ENCODE measurements around the gene SCN1A. TPM values are rescaled to one million over a fixed set of nuclear protein-coding genes. Genes with fewer than 3 reads are reported as not detected.

SCN1A gene
- total and polyA plus RNA-seq, 2 of the 13 experiments (the other 11 are each of a cell fraction or from before 2014, with no cell fraction given), result 19.9 to 39.4 TPM

GRCh38 chr2:166154685-166155338, 27.0 kb upstream of the SCN1A start (continued):
- TF ChIP-seq, protein P1, sequence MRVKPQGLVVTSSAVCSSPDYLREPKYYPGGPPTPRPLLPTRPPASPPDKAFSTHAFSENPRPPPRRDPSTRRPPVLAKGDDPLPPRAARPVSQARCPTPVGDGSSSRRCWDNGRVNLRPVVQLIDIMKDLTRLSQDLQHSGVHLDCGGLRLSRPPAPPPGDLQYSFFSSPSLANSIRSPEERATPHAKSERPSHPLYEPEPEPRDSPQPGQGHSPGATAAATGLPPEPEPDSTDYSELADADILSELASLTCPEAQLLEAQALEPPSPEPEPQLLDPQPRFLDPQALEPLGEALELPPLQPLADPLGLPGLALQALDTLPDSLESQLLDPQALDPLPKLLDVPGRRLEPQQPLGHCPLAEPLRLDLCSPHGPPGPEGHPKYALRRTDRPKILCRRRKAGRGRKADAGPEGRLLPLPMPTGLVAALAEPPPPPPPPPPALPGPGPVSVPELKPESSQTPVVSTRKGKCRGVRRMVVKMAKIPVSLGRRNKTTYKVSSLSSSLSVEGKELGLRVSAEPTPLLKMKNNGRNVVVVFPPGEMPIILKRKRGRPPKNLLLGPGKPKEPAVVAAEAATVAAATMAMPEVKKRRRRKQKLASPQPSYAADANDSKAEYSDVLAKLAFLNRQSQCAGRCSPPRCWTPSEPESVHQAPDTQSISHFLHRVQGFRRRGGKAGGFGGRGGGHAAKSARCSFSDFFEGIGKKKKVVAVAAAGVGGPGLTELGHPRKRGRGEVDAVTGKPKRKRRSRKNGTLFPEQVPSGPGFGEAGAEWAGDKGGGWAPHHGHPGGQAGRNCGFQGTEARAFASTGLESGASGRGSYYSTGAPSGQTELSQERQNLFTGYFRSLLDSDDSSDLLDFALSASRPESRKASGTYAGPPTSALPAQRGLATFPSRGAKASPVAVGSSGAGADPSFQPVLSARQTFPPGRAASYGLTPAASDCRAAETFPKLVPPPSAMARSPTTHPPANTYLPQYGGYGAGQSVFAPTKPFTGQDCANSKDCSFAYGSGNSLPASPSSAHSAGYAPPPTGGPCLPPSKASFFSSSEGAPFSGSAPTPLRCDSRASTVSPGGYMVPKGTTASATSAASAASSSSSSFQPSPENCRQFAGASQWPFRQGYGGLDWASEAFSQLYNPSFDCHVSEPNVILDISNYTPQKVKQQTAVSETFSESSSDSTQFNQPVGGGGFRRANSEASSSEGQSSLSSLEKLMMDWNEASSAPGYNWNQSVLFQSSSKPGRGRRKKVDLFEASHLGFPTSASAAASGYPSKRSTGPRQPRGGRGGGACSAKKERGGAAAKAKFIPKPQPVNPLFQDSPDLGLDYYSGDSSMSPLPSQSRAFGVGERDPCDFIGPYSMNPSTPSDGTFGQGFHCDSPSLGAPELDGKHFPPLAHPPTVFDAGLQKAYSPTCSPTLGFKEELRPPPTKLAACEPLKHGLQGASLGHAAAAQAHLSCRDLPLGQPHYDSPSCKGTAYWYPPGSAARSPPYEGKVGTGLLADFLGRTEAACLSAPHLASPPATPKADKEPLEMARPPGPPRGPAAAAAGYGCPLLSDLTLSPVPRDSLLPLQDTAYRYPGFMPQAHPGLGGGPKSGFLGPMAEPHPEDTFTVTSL (CRISPR knock-in tag; IDR thresholded peaks at IDR 0.05; ENCODE audit: borderline replicate concordance), result peak; percentile 56; the same call in 1 of the 2 replicates
- TF ChIP-seq ZKSCAN8 (CRISPR knock-in tag; IDR thresholded peaks at IDR 0.05; ENCODE audit: borderline replicate concordance) (peak; percentile 69; the same call in 1 of the 2 replicates), CREB1 (IDR thresholded peaks at IDR 0.05) (no peak), CREB1 (CRISPR knock-in tag; IDR thresholded peaks at IDR 0.05) (no peak), MED1 (CRISPR knock-in tag; IDR thresholded peaks at IDR 0.05) (peak; percentile 35; the same call in 1 of the 2 replicates), IRF2 (CRISPR knock-in tag; IDR thresholded peaks at IDR 0.05) (peak; percentile 35; the same call in 1 of the 2 replicates), RCOR2 (CRISPR knock-in tag; IDR thresholded peaks at IDR 0.05) (0 out of 2 replicates have a peak, but pooled peaks have one; percentile 28), TFAP4 (IDR thresholded peaks at IDR 0.05; ENCODE audit: borderline replicate concordance, low read depth) (no peak), TBL1XR1 (IDR thresholded peaks at IDR 0.05; ENCODE audit: borderline replicate concordance, low read length, partially characterized antibody) (no peak), JDP2 (CRISPR knock-in tag; IDR thresholded peaks at IDR 0.05; ENCODE audit: borderline replicate concordance) (no peak), U2AF1 (optimal IDR thresholded peaks at IDR 0.05; ENCODE audit: low read depth, low read length) (no peak), REST (IDR thresholded peaks at IDR 0.05; ENCODE audit: borderline replicate concordance in 1 of 2, low read depth in 1 of 2, low read length in 2 of 2) (no peak), FOXP1 (IDR thresholded peaks at IDR 0.05) (no peak), FOXP1 (CRISPR knock-in tag; IDR thresholded peaks at IDR 0.05) (peak; percentile 40; the same call in 1 of the 2 replicates), GMEB2 (CRISPR knock-in tag; IDR thresholded peaks at IDR 0.05; ENCODE audit: low read depth) (no peak), ZNF577 (CRISPR knock-in tag; IDR thresholded peaks at IDR 0.05; ENCODE audit: borderline replicate concordance, low read depth) (no peak), FOSL2 (CRISPR knock-in tag; IDR thresholded peaks at IDR 0.05) (peak; percentile 85), ZNF644 (CRISPR knock-in tag; IDR thresholded peaks at IDR 0.05; ENCODE audit: low read depth) (0 out of 2 replicates have a peak, but pooled peaks have one; percentile 43)
